Chondrocyte (in vitro differentiated cells): ENCODE results near the gene FBRSL1. TPM values are rescaled to one million over a fixed set of nuclear protein-coding genes. Genes with fewer than 3 reads are reported as not detected.
A peak's percentile ranks its signal among the peaks of the same experiment; 100 is the strongest.

Source experiments
- DNase-seq: peaks from one replicate; pipeline ENCODE4 v3.0.0; 2021; ENCODE audit warnings: mixed read lengths, low spot score
- H3K27ac Mint-ChIP-seq: one replicate; pipeline ENCODE4 v1.8.0; 2021; ENCODE audit warnings: mild to moderate bottlenecking, moderate library complexity, mixed read lengths; ENCODE audit not compliant: unreplicated experiment
- H3K27me3 Mint-ChIP-seq: 2 replicates; pipeline ENCODE4 v1.8.0; 2021; ENCODE audit warnings: low read depth, mixed read lengths
- H3K36me3 Mint-ChIP-seq: 2 replicates; pipeline ENCODE4 v1.8.0; 2021; ENCODE audit warnings: low read depth, mixed read lengths
- H3K4me1 Mint-ChIP-seq: 2 replicates; pipeline ENCODE4 v1.8.0; 2021; ENCODE audit warnings: low read depth, mild to moderate bottlenecking, mixed read lengths
- H3K4me3 Mint-ChIP-seq: one replicate; pipeline ENCODE4 v1.8.0; 2021; ENCODE audit warnings: mild to moderate bottlenecking, moderate library complexity, mixed read lengths; ENCODE audit not compliant: unreplicated experiment
- H3K9me3 Mint-ChIP-seq: 2 replicates; pipeline ENCODE4 v1.8.0; 2021; ENCODE audit warnings: low read depth, mixed read lengths
- CTCF ChIP-seq: fragments of 200-600 bp; sonication (generic); IDR thresholded peaks from 2 replicates; pipeline ENCODE4 v1.5.0; 2021; ENCODE audit warnings: antibody characterized with exemption, mild to moderate bottlenecking, moderate library complexity
- total RNA-seq: library from RNA; stranded (reverse); gene quantifications from 3 replicates; pipeline ENCODE4 v1.2.1, GENCODE V29; 2021

Gene FBRSL1
- total RNA-seq, 1 donor from 2014 or later: 41.1 TPM

GRCh38 chr12:132464820-132465219 lies 25.1 kb upstream of the FBRSL1 start:
- Mint-ChIP-seq H3K36me3 (no peaks in the 10 kb centered on the region), H3K9me3 (peaks cover 2% of the 10 kb centered on the region), H3K4me3 (no peak overlapping the region), H3K27me3 (peaks cover 13% of the 10 kb centered on the region), H3K27ac (no peak overlapping the region), H3K4me1 (no peaks in the 10 kb centered on the region)
- TF ChIP-seq CTCF: no peak
- peak; percentile 91 for DNase-seq

- peaks cover 14% of the 10 kb centered on the region for H3K27me3 Mint-ChIP-seq
- DNase-seq: peak; percentile 78
- no peaks in the 10 kb centered on the region for H3K4me1 Mint-ChIP-seq
- no peaks in the 10 kb centered on the region for H3K36me3 Mint-ChIP-seq
- peaks cover 2% of the 10 kb centered on the region for H3K9me3 Mint-ChIP-seq
- no peak overlapping the region for H3K4me3 Mint-ChIP-seq
- no peak overlapping the region for H3K27ac Mint-ChIP-seq
- TF ChIP-seq CTCF: no peak
Observed at GRCh38 chr12:132465269-132466190, 24.4 kb upstream of the FBRSL1 start.

GRCh38 chr12:132466241-132467201 lies 23.4 kb upstream of the FBRSL1 start:
- Mint-ChIP-seq H3K4me3 (no peak overlapping the region), H3K36me3 (no peaks in the 10 kb centered on the region), H3K9me3 (peaks cover 2% of the 10 kb centered on the region), H3K27ac (no peak overlapping the region), H3K27me3 (peaks cover 17% of the 10 kb centered on the region), H3K4me1 (no peaks in the 10 kb centered on the region)
- no peak for TF ChIP-seq CTCF
- DNase-seq: peak; percentile 60

GRCh38 chr12:132467511-132467910 lies 22.4 kb upstream of the FBRSL1 start:
- no peak for TF ChIP-seq CTCF
- Mint-ChIP-seq H3K4me3 (no peak overlapping the region), H3K9me3 (no peaks in the 10 kb centered on the region), H3K4me1 (no peaks in the 10 kb centered on the region), H3K36me3 (no peaks in the 10 kb centered on the region), H3K27ac (no peak overlapping the region), H3K27me3 (peaks cover 18% of the 10 kb centered on the region)
- peak; percentile 19 for DNase-seq

GRCh38 chr12:132469423-132469822 lies 20.5 kb upstream of the FBRSL1 start:
- no peak for DNase-seq
- H3K4me1 Mint-ChIP-seq: no peaks in the 10 kb centered on the region
- H3K27ac Mint-ChIP-seq: no peak overlapping the region
- H3K36me3 Mint-ChIP-seq: no peaks in the 10 kb centered on the region
- no peak overlapping the region for H3K4me3 Mint-ChIP-seq
- no peaks in the 10 kb centered on the region for H3K9me3 Mint-ChIP-seq
- no peak for TF ChIP-seq CTCF
- H3K27me3 Mint-ChIP-seq: peaks cover 18% of the 10 kb centered on the region
